ENCODE data around the gene SOX14.

GRCh38 chr3:137765310-137766033, 1.4 kb downstream of the SOX14 start:
- TF ChIP-seq, protein P1, sequence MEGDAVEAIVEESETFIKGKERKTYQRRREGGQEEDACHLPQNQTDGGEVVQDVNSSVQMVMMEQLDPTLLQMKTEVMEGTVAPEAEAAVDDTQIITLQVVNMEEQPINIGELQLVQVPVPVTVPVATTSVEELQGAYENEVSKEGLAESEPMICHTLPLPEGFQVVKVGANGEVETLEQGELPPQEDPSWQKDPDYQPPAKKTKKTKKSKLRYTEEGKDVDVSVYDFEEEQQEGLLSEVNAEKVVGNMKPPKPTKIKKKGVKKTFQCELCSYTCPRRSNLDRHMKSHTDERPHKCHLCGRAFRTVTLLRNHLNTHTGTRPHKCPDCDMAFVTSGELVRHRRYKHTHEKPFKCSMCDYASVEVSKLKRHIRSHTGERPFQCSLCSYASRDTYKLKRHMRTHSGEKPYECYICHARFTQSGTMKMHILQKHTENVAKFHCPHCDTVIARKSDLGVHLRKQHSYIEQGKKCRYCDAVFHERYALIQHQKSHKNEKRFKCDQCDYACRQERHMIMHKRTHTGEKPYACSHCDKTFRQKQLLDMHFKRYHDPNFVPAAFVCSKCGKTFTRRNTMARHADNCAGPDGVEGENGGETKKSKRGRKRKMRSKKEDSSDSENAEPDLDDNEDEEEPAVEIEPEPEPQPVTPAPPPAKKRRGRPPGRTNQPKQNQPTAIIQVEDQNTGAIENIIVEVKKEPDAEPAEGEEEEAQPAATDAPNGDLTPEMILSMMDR (IDR thresholded peaks at IDR 0.05), result no peak
- TF ChIP-seq EZH2 (IDR thresholded peaks at IDR 0.05; ENCODE audit: borderline replicate concordance, insufficient read depth, low read depth, low read length, poor library complexity, severe bottlenecking), result no peak
